HepG2 (cell line): ENCODE data around the gene UGT1A7. TPM values are rescaled to one million over a fixed set of nuclear protein-coding genes. Genes with fewer than 3 reads are reported as not detected.

Source experiments
- BCL3 ChIP-seq: sonication (generic); formaldehyde crosslinking; IDR thresholded peaks from 2 replicates; pipeline ENCODE4 v1.5.1; 2020; ENCODE audit warnings: mild to moderate bottlenecking, missing genetic modification reagents, moderate library complexity
- BRCA1 ChIP-seq: sonication (generic); formaldehyde crosslinking; IDR thresholded peaks from 2 replicates; pipeline ENCODE4 v1.4.0; 2020; ENCODE audit warnings: missing genetic modification reagents
- E2F5 ChIP-seq: sonication (generic); formaldehyde crosslinking; conservative IDR thresholded peaks from 2 replicates; pipeline ENCODE4 v1.4.0; 2020; ENCODE audit warnings: missing genetic modification reagents
- GPBP1L1 ChIP-seq: sonication (generic); formaldehyde crosslinking; IDR thresholded peaks from 2 replicates; pipeline ENCODE4 v1.5.0; 2020; ENCODE audit warnings: mild to moderate bottlenecking, missing genetic modification reagents
- GRHL1 ChIP-seq: sonication (generic); formaldehyde crosslinking; conservative IDR thresholded peaks from 2 replicates; pipeline ENCODE4 v1.8.0; 2022; ENCODE audit warnings: missing genetic modification reagents
- HNRNPH1 ChIP-seq: fragments of 200-400 bp; formaldehyde crosslinking; optimal IDR thresholded peaks from 2 replicates; pipeline ENCODE3; 2017; ENCODE audit warnings: mild to moderate bottlenecking, low read depth, low read length
- MED13 ChIP-seq: sonication (generic); formaldehyde crosslinking; IDR thresholded peaks from 2 replicates; pipeline ENCODE4 v1.5.0; 2020; ENCODE audit warnings: missing genetic modification reagents
- NFKB2 ChIP-seq: sonication (generic); formaldehyde crosslinking; IDR thresholded peaks from 2 replicates; pipeline ENCODE4 v1.4.0; 2020; ENCODE audit warnings: missing genetic modification reagents, borderline replicate concordance
- POLR2A ChIP-seq, 2 experiments: IDR thresholded peaks; 2 replicates each; pipeline ENCODE4 v1.6.1; 2011; ENCODE audit warnings: low read depth in 2 of 2, low read length in 2 of 2, mild to moderate bottlenecking in 1 of 2, moderate library complexity in 1 of 2; ENCODE audit not compliant: insufficient read depth in 1 of 2
- RORA ChIP-seq: sonication (generic); formaldehyde crosslinking; IDR thresholded peaks from 2 replicates; pipeline ENCODE4 v1.5.0; 2020; ENCODE audit warnings: mild to moderate bottlenecking, missing genetic modification reagents, moderate library complexity
- RXRA ChIP-seq: sonication (generic); formaldehyde crosslinking; IDR thresholded peaks from 2 replicates; pipeline ENCODE4 v1.5.1; 2020; ENCODE audit warnings: missing genetic modification reagents
- SATB2 ChIP-seq: sonication (generic); formaldehyde crosslinking; IDR thresholded peaks from 2 replicates; pipeline ENCODE4 v1.5.0; 2020; ENCODE audit warnings: missing genetic modification reagents
- TCF12 ChIP-seq, 2 experiments: fragments of 450-650 bp in 1 of 2; sonication (generic) in 1 of 2; formaldehyde crosslinking in 1 of 2; IDR thresholded peaks; 2 replicates each; pipeline versions ENCODE4 v1.6.1 to v1.8.0; 2017 to 2022; ENCODE audit warnings: antibody characterized with exemption in 1 of 2, mild to moderate bottlenecking in 1 of 2, missing genetic modification reagents in 1 of 2, moderate library complexity in 1 of 2
- THYN1 ChIP-seq: sonication (generic); formaldehyde crosslinking; IDR thresholded peaks from 2 replicates; pipeline ENCODE4 v1.8.1; 2023; ENCODE audit warnings: low read depth, mild to moderate bottlenecking, moderate library complexity, missing genetic modification reagents, borderline replicate concordance
- ZBTB7A ChIP-seq: sonication (generic); formaldehyde crosslinking; IDR thresholded peaks from 2 replicates; pipeline ENCODE4 v1.8.0; 2022; ENCODE audit warnings: mild to moderate bottlenecking, missing genetic modification reagents
- ZFP62 ChIP-seq: sonication (generic); formaldehyde crosslinking; IDR thresholded peaks from 2 replicates; pipeline ENCODE4 v1.4.0; 2020; ENCODE audit warnings: missing genetic modification reagents
- ZNF543 ChIP-seq: sonication (generic); formaldehyde crosslinking; IDR thresholded peaks from 2 replicates; pipeline ENCODE4 v1.4.0; 2020; ENCODE audit warnings: mild to moderate bottlenecking, missing genetic modification reagents
- ZNF572 ChIP-seq: sonication (generic); formaldehyde crosslinking; IDR thresholded peaks from 2 replicates; pipeline ENCODE4 v1.5.1; 2020; ENCODE audit warnings: mild to moderate bottlenecking, missing genetic modification reagents
- ZSCAN22 ChIP-seq: sonication (generic); formaldehyde crosslinking; IDR thresholded peaks from 2 replicates; pipeline ENCODE4 v1.4.0; 2020; ENCODE audit warnings: mild to moderate bottlenecking, missing genetic modification reagents
- polyA plus RNA-seq, 8 experiments: library from polyadenylated mRNA; depleted of rRNA in 3 of 8; stranded (reverse) in 7 of 8; unstranded in 1 of 8; fragments of >200 nt; fragmentation: Illumina TruSeq in 4 of 8; extraction: Trizol in 4 of 8; gene quantifications; 2 replicates each; pipeline versions ENCODE4 v1.2.1 to v1.2.3, GENCODE V29; 2011 to 2016; ENCODE audit warnings: low read depth in 4 of 8, missing spikeins in 1 of 8, mixed read lengths in 1 of 8; ENCODE audit not compliant: insufficient read depth in 1 of 8
- total RNA-seq, 5 experiments: library from RNA; depleted of rRNA; stranded (reverse); fragments of >200 nt; fragmentation: Illumina TruSeq; extraction: Trizol; gene quantifications; 2 replicates each; pipeline ENCODE4 v1.2.3, GENCODE V29; 2016; ENCODE audit warnings: low read depth in 1 of 5
- TF ChIP-seq, protein P1 (sequence below): sonication (generic); formaldehyde crosslinking; conservative IDR thresholded peaks from 2 replicates; pipeline ENCODE4 v1.5.0; 2020; ENCODE audit warnings: missing genetic modification reagents
- TF ChIP-seq, protein P2 (sequence below): sonication (generic); formaldehyde crosslinking; conservative IDR thresholded peaks from 2 replicates; pipeline ENCODE4 v1.8.1; 2023; ENCODE audit warnings: missing genetic modification reagents

The UGT1A7 gene
- total and polyA plus RNA-seq, 2 of the 13 experiments (the other 11 are each of a cell fraction or from before 2014, with no cell fraction given): not detected

DNA sequence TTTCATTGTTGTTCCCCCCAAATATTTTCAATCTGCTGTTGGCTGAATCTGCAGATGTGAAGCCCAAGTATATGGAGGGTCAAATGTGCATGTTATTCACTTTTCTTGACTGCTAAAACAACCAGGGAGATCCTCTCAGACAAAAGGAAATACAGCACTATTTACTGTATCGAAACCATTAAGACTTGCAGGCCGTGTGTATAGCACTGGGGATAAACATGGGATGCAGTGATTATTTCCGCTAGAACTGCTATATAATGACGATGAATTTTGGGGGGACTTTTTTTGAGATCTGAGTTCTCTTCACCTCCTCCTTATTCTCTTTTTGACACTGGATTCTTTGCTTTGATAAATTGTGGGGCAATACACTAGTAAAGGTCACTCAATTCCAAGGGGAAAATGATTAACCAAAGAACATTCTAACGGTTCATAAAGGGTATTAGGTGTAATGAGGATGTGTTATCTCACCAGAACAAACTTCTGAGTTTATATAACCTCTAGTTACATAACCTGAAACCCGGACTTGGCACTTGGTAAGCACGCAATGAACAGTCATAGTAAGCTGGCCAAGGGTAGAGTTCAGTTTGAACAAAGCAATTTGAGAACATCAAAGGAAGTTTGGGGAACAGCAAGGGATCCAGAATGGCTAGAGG, 74.9 kb downstream of the UGT1A7 start (continued):
- TF ChIP-seq, protein P1, sequence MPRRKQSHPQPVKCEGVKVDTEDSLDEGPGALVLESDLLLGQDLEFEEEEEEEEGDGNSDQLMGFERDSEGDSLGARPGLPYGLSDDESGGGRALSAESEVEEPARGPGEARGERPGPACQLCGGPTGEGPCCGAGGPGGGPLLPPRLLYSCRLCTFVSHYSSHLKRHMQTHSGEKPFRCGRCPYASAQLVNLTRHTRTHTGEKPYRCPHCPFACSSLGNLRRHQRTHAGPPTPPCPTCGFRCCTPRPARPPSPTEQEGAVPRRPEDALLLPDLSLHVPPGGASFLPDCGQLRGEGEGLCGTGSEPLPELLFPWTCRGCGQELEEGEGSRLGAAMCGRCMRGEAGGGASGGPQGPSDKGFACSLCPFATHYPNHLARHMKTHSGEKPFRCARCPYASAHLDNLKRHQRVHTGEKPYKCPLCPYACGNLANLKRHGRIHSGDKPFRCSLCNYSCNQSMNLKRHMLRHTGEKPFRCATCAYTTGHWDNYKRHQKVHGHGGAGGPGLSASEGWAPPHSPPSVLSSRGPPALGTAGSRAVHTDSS (CRISPR knock-in tag): no peak
- TF ChIP-seq MED13 (CRISPR knock-in tag) (no peak), RORA (CRISPR knock-in tag) (no peak), SATB2 (CRISPR knock-in tag) (0 out of 2 replicates have a peak, but pooled peaks have one; percentile 63), TCF12 (IDR thresholded peaks at IDR 0.05) (no peak), TCF12 (CRISPR knock-in tag; IDR thresholded peaks at IDR 0.05) (peak; percentile 97), ZNF572 (CRISPR knock-in tag) (no peak), GRHL1 (no peak; the same call in 1 of the 2 replicates), HNRNPH1 (no peak), ZSCAN22 (CRISPR knock-in tag) (no peak), NFKB2 (CRISPR knock-in tag) (no peak), POLR2A (IDR thresholded peaks at IDR 0.05; ENCODE audit: insufficient read depth in 1 of 2, low read depth in 2 of 2, low read length in 2 of 2) (no peak), ZFP62 (CRISPR knock-in tag) (no peak), BCL3 (no peak), RXRA (peak; percentile 95; the same call in 1 of the 2 replicates), E2F5 (CRISPR knock-in tag) (no peak), ZBTB7A (CRISPR knock-in tag) (no peak), THYN1 (CRISPR knock-in tag) (no peak), BRCA1 (CRISPR knock-in tag) (no peak), GPBP1L1 (no peak), ZNF543 (CRISPR knock-in tag) (no peak)
- TF ChIP-seq, protein P2, sequence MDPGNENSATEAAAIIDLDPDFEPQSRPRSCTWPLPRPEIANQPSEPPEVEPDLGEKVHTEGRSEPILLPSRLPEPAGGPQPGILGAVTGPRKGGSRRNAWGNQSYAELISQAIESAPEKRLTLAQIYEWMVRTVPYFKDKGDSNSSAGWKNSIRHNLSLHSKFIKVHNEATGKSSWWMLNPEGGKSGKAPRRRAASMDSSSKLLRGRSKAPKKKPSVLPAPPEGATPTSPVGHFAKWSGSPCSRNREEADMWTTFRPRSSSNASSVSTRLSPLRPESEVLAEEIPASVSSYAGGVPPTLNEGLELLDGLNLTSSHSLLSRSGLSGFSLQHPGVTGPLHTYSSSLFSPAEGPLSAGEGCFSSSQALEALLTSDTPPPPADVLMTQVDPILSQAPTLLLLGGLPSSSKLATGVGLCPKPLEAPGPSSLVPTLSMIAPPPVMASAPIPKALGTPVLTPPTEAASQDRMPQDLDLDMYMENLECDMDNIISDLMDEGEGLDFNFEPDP (CRISPR knock-in tag): no peak
